Esophagus mucosa (tissue), 1 donor: ENCODE results near the gene SAE1. TPM values are rescaled to one million over a fixed set of nuclear protein-coding genes. Genes with fewer than 3 reads are reported as not detected.
"Not testable (repeated sequence)": the region's sequence is repeated elsewhere in the genome, so short reads cannot be mapped to it uniquely, and the experiment has no call there.

Experiments used
- ATAC-seq: fragments of 200-7000 bp; cut with Tn5 transposase; one replicate; pipeline ENCODE4 v1.9.1; 2020
- total RNA-seq: library from RNA; stranded (reverse); gene quantifications from one replicate; pipeline ENCODE4 v1.2.4, GENCODE V29; 2023
- donor health status: DM: yes; HTN: yes; CAD: no.

The SAE1 gene
- total RNA-seq, 1 donor from 2014 or later, result 53.2 TPM

GRCh38 chr19:47243364-47243775 is 112.7 kb downstream of the SAE1 start:
- ATAC-seq, result no peak

- ATAC-seq, result peak; percentile 83
These were observed 113.3 kb downstream of the SAE1 start for GRCh38 chr19:47243776-47244547.

GRCh38 chr19:47247308-47247990 is 116.8 kb downstream of the SAE1 start:
- no peak for ATAC-seq

- ATAC-seq, result not testable (repeated sequence)
These were observed 122.4 kb downstream of the SAE1 start for GRCh38 chr19:47253016-47253415.

GRCh38 chr19:47253467-47253881 is 122.8 kb downstream of the SAE1 start:
- no peak for ATAC-seq

- no peak for ATAC-seq
These were observed 123.3 kb downstream of the SAE1 start for GRCh38 chr19:47253970-47254369.

GRCh38 chr19:47255879-47256692 is 125.5 kb downstream of the SAE1 start, which contains the start of gene CCDC9:
Gene CCDC9 (plus strand): TSS chr19:47256525. CDS start chr19:47258401, 1,876 bp downstream.
- ATAC-seq, result peak; percentile 67

- ATAC-seq, result peak; percentile 87
These were observed 126.2 kb downstream of the SAE1 start for GRCh38 chr19:47256693-47257410.

GRCh38 chr19:47257411-47258169 is 127.0 kb downstream of the SAE1 start:
- peak; percentile 12 for ATAC-seq

GRCh38 chr19:47258434-47258833 is 127.8 kb downstream of the SAE1 start:
- ATAC-seq, result no peak

GRCh38 chr19:47258895-47259555 is 128.4 kb downstream of the SAE1 start:
- no peak for ATAC-seq

Other genes starting within 250 kb of the SAE1 start
- gene NPAS1, start 111.0 kb upstream of the SAE1 start, total RNA-seq, result 0.52 TPM
- gene TMEM160, start 82.2 kb upstream of the SAE1 start, total RNA-seq, result 34.5 TPM
- 28.1 TPM for gene ZC3H4, start 17.1 kb upstream of the SAE1 start, total RNA-seq
- 1.6 TPM for gene BBC3, start 100.4 kb downstream of the SAE1 start, total RNA-seq
- gene CCDC9, start 125.7 kb downstream of the SAE1 start, total RNA-seq, result 14.6 TPM
- 7.3 TPM for gene INAFM1, start 144.1 kb downstream of the SAE1 start, total RNA-seq
- 1.1 TPM for gene C5AR1, start 179.0 kb downstream of the SAE1 start, total RNA-seq
- gene C5AR2, start 201.3 kb downstream of the SAE1 start, total RNA-seq, result 1.7 TPM
- gene DHX34, start 218.5 kb downstream of the SAE1 start, total RNA-seq, result 7.9 TPM